GM12878 (cell line): Measurements from ENCODE around the gene JAGN1. TPM values are rescaled to one million over a fixed set of nuclear protein-coding genes. Genes with fewer than 3 reads are reported as not detected.

ENCODE experiments used
- ATAC-seq: fragments of 200-7000 bp; cut with Tn5 transposase; 3 replicates; pipeline ENCODE4 v1.9.1; 2020; ENCODE audit warnings: mild to moderate bottlenecking, moderate library complexity
- BruUV-seq: library from RNA; stranded (reverse); fragments of 400-500 nt; replicated peaks from 2 replicates; lab custom pipeline; 2021; lab: Mats Ljungman, UMichigan
- CTCF ChIA-PET: fragments of 300-600 bp; sonication (Branson Sonifier 250); formaldehyde crosslinking; extraction: SDS; loops from one replicate; lab custom pipeline; 2021; ENCODE audit warnings: inconsistent platforms; lab: Yijun Ruan, JAX
- POLR2A ChIA-PET: fragments of 350-600 bp; formaldehyde crosslinking; extraction: SDS; loops from one replicate; lab custom pipeline; 2021; ENCODE audit warnings: inconsistent platforms; lab: Charles Lee
- RAD21 ChIA-PET: fragments of 300-600 bp; sonication (Branson Sonifier 250); formaldehyde crosslinking; loops from one replicate; lab custom pipeline; 2023; ENCODE audit warnings: antibody characterized with exemption; ENCODE audit not compliant: unreplicated experiment; lab: Charles Lee
- SMC1A ChIA-PET: fragments of 300-600 bp; sonication (Branson Sonifier 250); formaldehyde crosslinking; loops from one replicate; lab custom pipeline; 2023; ENCODE audit not compliant: unreplicated experiment, uncharacterized antibody; lab: Charles Lee
- DNase-seq: peaks from one replicate; pipeline ENCODE4 v3.0.0-alpha.2; 2011; ENCODE audit warnings: low read depth, low spot score
- FAIRE-seq: peaks from 3 replicates; lab custom pipeline; 2011; peaks lifted over from hg19 to GRCh38; lab: Jason Lieb, UNC
- H2AFZ ChIP-seq: 2 replicates; pipeline ENCODE4 v1.6.0; 2011; ENCODE audit warnings: low read depth, low read length, control low read depth; ENCODE audit not compliant: control insufficient read depth
- H3K27ac ChIP-seq: 2 replicates; pipeline ENCODE4 v1.5.1; 2011; ENCODE audit warnings: control low read depth; ENCODE audit not compliant: control insufficient read depth, insufficient read depth
- H3K27me3 ChIP-seq, 2 experiments: replicated peaks in 1 of 2; 2 replicates each; pipeline versions ENCODE4 v1.6.0 to v1.6.1; 2011; ENCODE audit warnings: low read length in 1 of 2; ENCODE audit not compliant: control insufficient read depth in 2 of 2, insufficient read depth in 2 of 2
- H3K36me3 ChIP-seq, 2 experiments: 2 replicates each; pipeline ENCODE4 v1.5.1; 2011; ENCODE audit warnings: low read length in 1 of 2; ENCODE audit not compliant: control insufficient read depth in 2 of 2, insufficient read depth in 2 of 2
- H3K4me1 ChIP-seq: 2 replicates; pipeline ENCODE4 v1.6.1; 2011; ENCODE audit warnings: mild to moderate bottlenecking, low read length, moderate library complexity, mixed read lengths; ENCODE audit not compliant: control insufficient read depth, insufficient read depth
- H3K4me2 ChIP-seq: 2 replicates; pipeline ENCODE4 v1.6.0; 2011; ENCODE audit warnings: control low read depth; ENCODE audit not compliant: control insufficient read depth, insufficient read depth
- H3K4me3 ChIP-seq: fragments of 200-600 bp; sonication (generic); 2 replicates; pipeline ENCODE4 v1.5.1; 2016
- H3K79me2 ChIP-seq: 2 replicates; pipeline ENCODE4 v1.6.0; 2011; ENCODE audit warnings: low read length; ENCODE audit not compliant: control insufficient read depth, insufficient read depth
- H3K9ac ChIP-seq: 2 replicates; pipeline ENCODE4 v1.8.0; 2011; ENCODE audit warnings: low read length, control low read depth, mixed read lengths; ENCODE audit not compliant: control insufficient read depth, insufficient read depth
- H3K9me3 ChIP-seq: replicated peaks from 3 replicates; pipeline ENCODE4 v1.5.1; 2011; ENCODE audit warnings: mild to moderate bottlenecking, low read length; ENCODE audit not compliant: control insufficient read depth, insufficient read depth
- H4K20me1 ChIP-seq: 2 replicates; pipeline ENCODE4 v1.6.0; 2011; ENCODE audit not compliant: control insufficient read depth, insufficient read depth
- BCLAF1 ChIP-seq: fragments of 450-650 bp; IDR thresholded peaks from 2 replicates; pipeline ENCODE4 v1.6.1; 2017; ENCODE audit warnings: antibody characterized with exemption, mild to moderate bottlenecking, moderate library complexity
- HDAC2 ChIP-seq: fragments of 200-600 bp; sonication (generic); IDR thresholded peaks from 2 replicates; pipeline ENCODE4 v1.6.1; 2017
- NRF1 ChIP-seq: conservative IDR thresholded peaks from 2 replicates; pipeline ENCODE4 v1.6.1; 2011; ENCODE audit warnings: mild to moderate bottlenecking, low read depth, low read length, improper control_type of control experiment
- SPI1 ChIP-seq: IDR thresholded peaks from 2 replicates; pipeline ENCODE4 v1.6.1; 2011; ENCODE audit warnings: low read depth, mild to moderate bottlenecking, low read length, moderate library complexity, borderline replicate concordance; ENCODE audit not compliant: insufficient read depth
- TCF12 ChIP-seq: IDR thresholded peaks from 2 replicates; pipeline ENCODE4 v1.6.1; 2011; ENCODE audit warnings: low read depth, mild to moderate bottlenecking, low read length
- WGBS: methylation state at CpG from one replicate; pipeline ENCODE4 v1.1.6; 2016; ENCODE audit warnings: low lambda C conversion rate; ENCODE audit not compliant: insufficient replicate concordance, insufficient coverage; ENCODE audit errors: missing lambda C conversion rate; 5-methylcytosine and 5-hydroxymethylcytosine counted together
- in situ Hi-C: fragments of 300-500 bp; cut with MboI; formaldehyde crosslinking; loops from 9 replicates; pipeline ENCODE4 v1.14.3; 2018; ENCODE audit warnings: mixed read lengths
- intact Hi-C: fragments of 100-400 bp; cut with micrococcal nuclease; formaldehyde crosslinking; loops from one replicate; pipeline ENCODE4 v1.14.2; 2022; ENCODE audit not compliant: unreplicated experiment
- polyA plus RNA-seq, 11 experiments: library from polyadenylated mRNA; depleted of rRNA in 4 of 11; unstranded in 6 of 11; stranded (reverse) in 5 of 11; fragments of >200 nt; fragmentation: Nextera tagmentation in 4 of 11; fragmentation: Illumina TruSeq in 1 of 11; extraction: Ambion mirVana in 4 of 11; extraction: Trizol in 1 of 11; gene quantifications; 1 replicate in 1 of 11; 2 replicates in 10 of 11; pipeline versions ENCODE4 v1.2.1 to v1.2.3, GENCODE V29; 2011 to 2016; ENCODE audit warnings: inconsistent platforms in 2 of 11, missing spikeins in 2 of 11, low read depth in 1 of 11
- total RNA-seq, 4 experiments: library from RNA; depleted of rRNA in 3 of 4; stranded (reverse); fragments of >200 nt in 3 of 4; fragmentation: Illumina TruSeq in 1 of 4; extraction: Trizol in 1 of 4; gene quantifications; 2 replicates each; pipeline versions ENCODE4 v1.2.1 to v1.2.3, GENCODE V29; 2013 to 2021

JAGN1 gene
- total and polyA plus RNA-seq, 10 of the 15 experiments (the other 5 are each of a cell fraction or from before 2014, with no cell fraction given), result 23.3 to 56.0 (median 35.4) TPM

- TF ChIP-seq NRF1 (no peak), HDAC2 (no peak), TCF12 (no peak)
Observed at GRCh38 chr3:9886328-9886727, 4.1 kb upstream of the JAGN1 start (continued).

GRCh38 chr3:9887480-9887879 is 2.9 kb upstream of the JAGN1 start:
- H3K27me3 ChIP-seq, result no peaks in the 10 kb centered on the region
- H4K20me1 ChIP-seq, result no peaks in the 10 kb centered on the region
- DNase-seq (no peak), FAIRE-seq (no peak), ATAC-seq (no peak)
- no peaks in the 10 kb centered on the region for H3K4me1 ChIP-seq
- in situ Hi-C loops, result no loop called here
- peaks cover 23% of the 10 kb centered on the region for H3K79me2 ChIP-seq
- H3K9ac ChIP-seq, result no peak overlapping the region
- H3K4me3 ChIP-seq, result no peak overlapping the region
- BruUV-seq, result no TSS peak
- ChIA-PET RAD21 (no interaction called here), POLR2A (no interaction called here), CTCF (no interaction called here), SMC1A (no interaction called here)
- no peaks in the 10 kb centered on the region; the same call in 2 of the 3 replicates for H3K9me3 ChIP-seq
- peak overlapping the region; percentile 29; the same call in 1 of the 2 replicates for H2AFZ ChIP-seq
- H3K27ac ChIP-seq, result no peak overlapping the region
- WGBS, result 34% methylated on average over 5 of the region's 5 CpGs
- H3K4me2 ChIP-seq, result no peak overlapping the region
- TF ChIP-seq BCLAF1, result no peak
- peak; percentile 38; the same call in 1 of the 2 replicates for TF ChIP-seq SPI1
- intact Hi-C loops, result no loop called here
- peaks cover 0 to 2% of the 10 kb centered on the region in 2 experiments; a peak in 1 of 4 replicates for H3K36me3 ChIP-seq
